Measurements from ENCODE around the gene BAIAP3. TPM values are rescaled to one million over a fixed set of nuclear protein-coding genes. Genes with fewer than 3 reads are reported as not detected.

The BAIAP3 gene
- total RNA-seq, 2 experiments from 2014 or later, result 3.2 to 6.3 TPM

DNA sequence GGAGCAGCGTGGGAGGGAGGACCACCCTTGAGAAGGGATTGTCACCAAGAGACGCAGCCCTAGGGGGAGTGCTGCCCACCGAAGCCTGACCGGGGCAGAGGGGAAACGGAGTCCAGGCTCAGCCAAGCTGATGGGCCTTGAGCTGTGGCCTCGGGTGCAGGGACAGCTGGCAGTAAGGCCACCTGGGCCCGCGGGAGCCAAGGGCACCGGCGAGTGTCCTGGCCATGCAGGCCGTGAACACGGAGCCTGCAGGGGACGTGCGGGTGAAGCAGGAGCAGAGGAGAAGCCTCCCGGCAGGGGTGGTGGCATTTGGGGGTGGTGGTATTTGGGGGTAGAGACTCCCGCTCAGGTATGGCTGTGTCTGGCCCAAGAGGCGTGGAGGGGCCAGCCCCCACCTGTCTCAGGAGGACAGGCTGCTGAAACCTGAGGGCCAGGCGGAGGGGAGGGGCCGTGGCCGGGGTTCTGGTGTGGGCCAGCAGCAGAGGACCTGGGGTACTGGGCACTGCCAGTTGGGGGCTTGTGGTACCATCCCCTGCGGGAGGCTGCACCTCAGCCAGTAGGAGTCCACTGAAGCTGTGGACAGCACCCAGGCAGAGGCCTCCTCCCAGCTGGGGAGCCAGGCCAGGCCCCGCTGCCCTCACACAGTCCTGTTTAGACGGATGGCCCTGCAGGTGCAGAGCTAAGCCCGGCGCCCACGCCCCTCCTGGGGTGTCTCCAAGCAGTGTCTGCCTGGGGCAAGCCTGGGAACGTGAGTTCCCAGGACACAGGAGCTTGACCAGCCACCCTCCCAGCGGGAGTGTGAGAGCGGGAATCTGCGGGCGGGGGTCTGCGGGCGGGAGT, 22.8 kb downstream of the BAIAP3 start:
- peaks cover 10% of the 10 kb centered on the region for H3K79me2 ChIP-seq (ENCODE audit: insufficient read depth, low read depth, low read length)
- POLR2A ChIA-PET, result no interaction called here
- no peak overlapping the region for H3K27ac ChIP-seq (ENCODE audit: low read depth, low read length, poor library complexity, severe bottlenecking)
- CTCF ChIA-PET (ENCODE audit: unreplicated experiment), result no interaction called here
- H3K4me3 ChIP-seq (ENCODE audit: low read depth, low read length, poor library complexity, severe bottlenecking), result no peak overlapping the region
- intact Hi-C loops (cut with micrococcal nuclease; ENCODE audit: unreplicated experiment), result no loop called here
- H3K9me2 ChIP-seq (ENCODE audit: insufficient read depth, low read length), result no peaks in the 10 kb centered on the region
- H4K20me1 ChIP-seq (ENCODE audit: insufficient read depth, low read length), result no peaks in the 10 kb centered on the region
- no peaks in the 10 kb centered on the region for H3K9me3 ChIP-seq (ENCODE audit: low read length)
- H3K36me3 ChIP-seq (ENCODE audit: insufficient read depth, low read length), result peaks cover 15% of the 10 kb centered on the region; the same call in 1 of the 2 replicates
- H3K4me2 ChIP-seq (ENCODE audit: low read length), result no peak overlapping the region
- TF ChIP-seq EZH2phosphoT487 (IDR thresholded peaks at IDR 0.05; ENCODE audit: borderline replicate concordance, low read depth, low read length) (no peak), CTCF (conservative IDR thresholded peaks at IDR 0.05; ENCODE audit: low read length) (no peak)
- no peak for DNase-seq (ENCODE audit: low spot score)
- no TSS peak for BruUV-seq (replicated peaks)
- H3K4me1 ChIP-seq (ENCODE audit: insufficient read depth, low read length, poor library complexity, severe bottlenecking), result peaks cover 5% of the 10 kb centered on the region
- no peak overlapping the region for H2AFZ ChIP-seq (ENCODE audit: low read length)

DNA sequence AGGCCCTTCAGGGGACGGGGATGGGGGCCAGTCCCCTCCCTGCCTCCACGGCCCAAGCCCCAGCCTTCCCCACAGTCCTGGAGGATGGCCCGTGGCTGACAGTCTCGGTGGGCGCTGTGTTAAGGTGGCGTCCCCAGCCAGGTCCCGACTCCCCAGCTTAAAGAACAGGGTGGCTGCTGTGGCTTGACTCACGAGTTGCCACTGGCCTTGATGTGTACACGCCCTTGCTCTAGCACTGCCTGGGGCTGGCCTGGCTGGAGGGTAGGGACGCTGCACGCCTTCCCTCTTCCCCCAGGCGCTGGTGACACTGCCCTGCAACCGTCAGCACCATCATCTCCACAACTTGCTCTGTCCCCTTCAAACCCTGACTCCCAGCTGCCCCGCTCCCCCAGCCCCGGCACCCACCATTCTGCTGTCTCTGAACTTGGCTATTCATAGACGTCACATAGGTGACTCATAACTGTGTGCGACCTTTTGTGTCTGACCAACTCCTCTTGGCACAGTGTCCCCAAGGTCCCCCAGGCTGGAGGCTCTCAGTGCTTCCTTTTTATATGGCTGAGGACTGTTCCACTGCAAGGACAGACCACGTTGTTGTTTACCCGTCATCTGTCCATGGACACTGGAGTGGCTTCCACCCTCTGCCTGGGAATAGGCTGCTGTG, 24.6 kb downstream of the BAIAP3 start:
- no peaks in the 10 kb centered on the region for H4K20me1 ChIP-seq (ENCODE audit: insufficient read depth, low read length)
- peaks cover 31% of the 10 kb centered on the region for H3K36me3 ChIP-seq (ENCODE audit: insufficient read depth, low read length)
- ChIA-PET CTCF (ENCODE audit: unreplicated experiment) (no interaction called here), POLR2A (interaction anchor here (0.6 kb wide), 1 partner anchor 396 kb away, joined by 5 read pairs; no protein-coding TSS in a partner anchor)
- no TSS peak for BruUV-seq (replicated peaks)
- H3K27ac ChIP-seq (ENCODE audit: low read depth, low read length, poor library complexity, severe bottlenecking), result no peak overlapping the region
- TF ChIP-seq EZH2phosphoT487 (IDR thresholded peaks at IDR 0.05; ENCODE audit: borderline replicate concordance, low read depth, low read length), result no peak
- TF ChIP-seq CTCF (conservative IDR thresholded peaks at IDR 0.05; ENCODE audit: low read length), result no peak
- no peaks in the 10 kb centered on the region for H3K9me3 ChIP-seq (ENCODE audit: low read length)
- H3K9me2 ChIP-seq (ENCODE audit: insufficient read depth, low read length), result no peaks in the 10 kb centered on the region
- no peak overlapping the region for H3K4me2 ChIP-seq (ENCODE audit: low read length)
- no peak for DNase-seq (ENCODE audit: low spot score)
- H3K4me1 ChIP-seq (ENCODE audit: insufficient read depth, low read length, poor library complexity, severe bottlenecking), result no peaks in the 10 kb centered on the region
- no peak overlapping the region for H3K4me3 ChIP-seq (ENCODE audit: low read depth, low read length, poor library complexity, severe bottlenecking)
- intact Hi-C loops (cut with micrococcal nuclease; ENCODE audit: unreplicated experiment), result no loop called here
- H2AFZ ChIP-seq (ENCODE audit: low read length), result no peak overlapping the region
- H3K79me2 ChIP-seq (ENCODE audit: insufficient read depth, low read depth, low read length), result no peaks in the 10 kb centered on the region; the same call in 1 of the 2 replicates

Measured in OCI-LY7 (cell line).